HG03439 (cell line): ENCODE measurements around the gene PALM.

Experiments
- ATAC-seq: cut with Tn5 transposase; IDR thresholded peaks from one replicate; pipeline ENCODE4 v1.9.1; 2021; ENCODE audit warnings: mild to moderate bottlenecking, moderate library complexity; ENCODE audit not compliant: unreplicated experiment

Gene PALM

GRCh38 chr19:750640-751423 lies 42.1 kb downstream of the PALM start, which contains the start of gene MISP:
Gene MISP (plus strand): TSS chr19:751112. CDS start chr19:756947, 5,835 bp downstream.
- no peak for ATAC-seq

- ATAC-seq = no peak
Measured at GRCh38 chr19:751501-752341, 43.0 kb downstream of the PALM start.

GRCh38 chr19:752652-753517 lies 44.1 kb downstream of the PALM start:
- no peak for ATAC-seq

GRCh38 chr19:754530-754929 lies 45.8 kb downstream of the PALM start:
- no peak for ATAC-seq

- no peak for ATAC-seq
Measured at GRCh38 chr19:755063-755462, 46.3 kb downstream of the PALM start.

GRCh38 chr19:756236-756635 lies 47.5 kb downstream of the PALM start:
- ATAC-seq = no peak

GRCh38 chr19:756821-757688 lies 48.3 kb downstream of the PALM start:
- no peak for ATAC-seq

GRCh38 chr19:757811-758668 lies 49.3 kb downstream of the PALM start:
- no peak for ATAC-seq

- no peak for ATAC-seq
Measured at GRCh38 chr19:763181-763580, 54.4 kb downstream of the PALM start.

- no peak for ATAC-seq
Measured at GRCh38 chr19:763869-764268, 55.1 kb downstream of the PALM start.

- ATAC-seq = no peak
Measured at GRCh38 chr19:764301-764700, 55.6 kb downstream of the PALM start.

GRCh38 chr19:765179-765738 lies 56.5 kb downstream of the PALM start:
- no peak for ATAC-seq

GRCh38 chr19:768424-768823 lies 59.7 kb downstream of the PALM start:
- no peak for ATAC-seq

- ATAC-seq = no peak
Measured at GRCh38 chr19:769616-770015, 60.9 kb downstream of the PALM start.

- ATAC-seq = no peak
Measured at GRCh38 chr19:771332-771785, 62.6 kb downstream of the PALM start.

- no peak for ATAC-seq
Measured at GRCh38 chr19:772063-772462, 63.3 kb downstream of the PALM start.

GRCh38 chr19:772730-773436 lies 64.1 kb downstream of the PALM start:
- ATAC-seq = no peak

- no peak for ATAC-seq
Measured at GRCh38 chr19:776549-776948, 67.8 kb downstream of the PALM start.
